Liver (tissue), 9 donors: ENCODE data around the gene APP. TPM values are rescaled to one million over a fixed set of nuclear protein-coding genes. Genes with fewer than 3 reads are reported as not detected.

ENCODE experiments used
- DNase-seq: peaks from one replicate; pipeline ENCODE4 v3.0.0-alpha.2; 2017; ENCODE audit warnings: low spot score
- H3K27ac ChIP-seq, 2 donors: one replicate each; pipeline ENCODE4 v1.7.0; 2013; ENCODE audit warnings: inconsistent platforms in 2 of 2, low read length in 2 of 2, control low read depth in 1 of 2, low read depth in 1 of 2, mild to moderate bottlenecking in 1 of 2
- H3K27me3 ChIP-seq, 4 donors: one replicate each; pipeline versions ENCODE4 v1.6.1 to v1.7.0; 2013; ENCODE audit warnings: low read length in 3 of 4, inconsistent platforms in 1 of 4, mild to moderate bottlenecking in 1 of 4, moderate library complexity in 1 of 4; ENCODE audit not compliant: control insufficient read depth in 4 of 4, insufficient read depth in 4 of 4
- H3K36me3 ChIP-seq, 4 donors: one replicate each; pipeline versions ENCODE4 v1.6.1 to v1.7.0; 2013; ENCODE audit warnings: low read length in 3 of 4, mild to moderate bottlenecking in 3 of 4, low read depth in 1 of 4, moderate library complexity in 1 of 4; ENCODE audit not compliant: control insufficient read depth in 4 of 4, insufficient read depth in 3 of 4
- H3K4me1 ChIP-seq, 4 donors: one replicate each; pipeline versions ENCODE4 v1.6.1 to v1.7.0; 2013; ENCODE audit warnings: low read length in 3 of 4, mild to moderate bottlenecking in 3 of 4, moderate library complexity in 1 of 4; ENCODE audit not compliant: control insufficient read depth in 4 of 4, insufficient read depth in 4 of 4
- H3K4me3 ChIP-seq, 3 donors: one replicate each; pipeline versions ENCODE4 v1.6.1 to v1.7.0; 2013; ENCODE audit warnings: low read length in 3 of 3, control low read depth in 1 of 3, low read depth in 1 of 3, mild to moderate bottlenecking in 1 of 3
- H3K9ac ChIP-seq, 2 donors: one replicate each; pipeline ENCODE4 v1.7.0; 2013; ENCODE audit warnings: low read length in 2 of 2, mild to moderate bottlenecking in 2 of 2, moderate library complexity in 2 of 2, control low read depth in 1 of 2, low read depth in 1 of 2
- H3K9me3 ChIP-seq, 4 donors: one replicate each; pipeline versions ENCODE4 v1.6.1 to v1.7.0; 2013; ENCODE audit warnings: low read length in 3 of 4; ENCODE audit not compliant: control insufficient read depth in 4 of 4
- ATF3 ChIP-seq: IDR thresholded peaks from 2 replicates; pipeline ENCODE4 v1.6.1; 2016; ENCODE audit warnings: antibody characterized with exemption
- CTCF ChIP-seq: fragments of 150-350 bp; IDR thresholded peaks from 2 replicates; pipeline ENCODE4 v1.5.1; 2017; ENCODE audit warnings: improper control_type of control experiment, low read depth, low read length; ENCODE audit not compliant: missing input control
- EGR1 ChIP-seq, 2 donors: IDR thresholded peaks; 2 replicates each; pipeline ENCODE4 v1.6.1; 2016 to 2018; ENCODE audit warnings: antibody characterized with exemption in 2 of 2, low read depth in 2 of 2
- FOXA1 ChIP-seq: IDR thresholded peaks from 2 replicates; pipeline ENCODE4 v1.6.1; 2016; ENCODE audit warnings: antibody characterized with exemption
- FOXA2 ChIP-seq: IDR thresholded peaks from 2 replicates; pipeline ENCODE4 v1.6.1; 2016; ENCODE audit warnings: antibody characterized with exemption
- GABPA ChIP-seq, 2 donors: IDR thresholded peaks in 1 of 2; conservative IDR thresholded peaks in 1 of 2; 2 replicates each; pipeline ENCODE4 v1.6.1; 2016; ENCODE audit warnings: antibody characterized with exemption in 2 of 2, mild to moderate bottlenecking in 1 of 2, moderate library complexity in 1 of 2
- HNF4A ChIP-seq, 2 donors: conservative IDR thresholded peaks; 2 replicates each; pipeline ENCODE4 v1.6.1; 2016; ENCODE audit warnings: antibody characterized with exemption in 2 of 2, mild to moderate bottlenecking in 2 of 2
- HNF4G ChIP-seq: IDR thresholded peaks from 2 replicates; pipeline ENCODE4 v1.6.1; 2016; ENCODE audit warnings: antibody characterized with exemption
- JUND ChIP-seq, 2 donors: IDR thresholded peaks; 2 replicates each; pipeline ENCODE4 v1.6.1; 2016; ENCODE audit warnings: antibody characterized with exemption in 2 of 2
- NR2F2 ChIP-seq: IDR thresholded peaks from 2 replicates; pipeline ENCODE4 v1.6.1; 2016; ENCODE audit warnings: antibody characterized with exemption
- RAD21 ChIP-seq, 2 donors: IDR thresholded peaks; 2 replicates each; pipeline ENCODE4 v1.6.1; 2016; ENCODE audit warnings: antibody characterized with exemption in 2 of 2, mild to moderate bottlenecking in 2 of 2
- RXRA ChIP-seq, 2 donors: IDR thresholded peaks; 2 replicates each; pipeline ENCODE4 v1.6.1; 2017 to 2018; ENCODE audit warnings: antibody characterized with exemption in 2 of 2, mild to moderate bottlenecking in 1 of 2
- SP1 ChIP-seq: IDR thresholded peaks from 2 replicates; pipeline ENCODE4 v1.6.1; 2018; ENCODE audit warnings: antibody characterized with exemption, mild to moderate bottlenecking
- TAF1 ChIP-seq: conservative IDR thresholded peaks from 2 replicates; pipeline ENCODE4 v1.6.1; 2016; ENCODE audit warnings: antibody characterized with exemption, mild to moderate bottlenecking
- YY1 ChIP-seq: IDR thresholded peaks from 2 replicates; pipeline ENCODE4 v1.6.1; 2016; ENCODE audit warnings: antibody characterized with exemption, mild to moderate bottlenecking
- WGBS: extraction: QIAGEN DNeasy Blood & Tissue Kit; methylation state at CpG from one replicate; pipeline ENCODE4 v1.1.7; 2013; 5-methylcytosine and 5-hydroxymethylcytosine counted together
- polyA plus RNA-seq, 2 donors: library from polyadenylated mRNA; stranded (reverse) in 1 of 2; unstranded in 1 of 2; fragments of 200-250 nt in 1 of 2; fragments of >200 nt in 1 of 2; fragmentation: Nextera tagmentation in 1 of 2; extraction: Ambion mirVana in 1 of 2; gene quantifications; one replicate each; pipeline versions ENCODE4 v1.2.1 to v1.2.3, GENCODE V29; 2013 to 2015
- total RNA-seq, 2 donors: library from RNA; depleted of rRNA; stranded (reverse); fragments of >200 nt; gene quantifications; one replicate each; pipeline ENCODE4 v1.2.3, GENCODE V29; 2014
- TF ChIP-seq, protein P1 (sequence below): IDR thresholded peaks from 2 replicates; pipeline ENCODE4 v1.6.1; 2016; ENCODE audit warnings: antibody characterized with exemption, mild to moderate bottlenecking
- TF ChIP-seq, protein P2 (sequence below): IDR thresholded peaks from 2 replicates; pipeline ENCODE4 v1.6.1; 2016; ENCODE audit warnings: antibody characterized with exemption
- TF ChIP-seq, protein P3 (sequence below): IDR thresholded peaks from 2 replicates; pipeline ENCODE4 v1.6.1; 2016; ENCODE audit warnings: antibody characterized with exemption
- donor health status: healthy.
- donor health status: healthy.
- donor health status: healthy.
- donor health status: healthy.
- donor health status: healthy.

Gene APP
- total and polyA plus RNA-seq, 4 donors = 24.9 to 201 (median 111) TPM

- Histone ChIP-seq H3K4me1 (peaks cover 0 to 17% (median 5%) of the 10 kb centered on the region in 4 donors), H3K36me3 (peaks cover 0 to 2% (median 0%) of the 10 kb centered on the region in 4 donors), H3K9ac (no peak overlapping the region), H3K27me3 (no peaks in the 10 kb centered on the region), H3K9me3 (no peaks in the 10 kb centered on the region), H3K27ac (no peak overlapping the region), H3K4me3 (no peak overlapping the region)
- no peak for TF ChIP-seq FOXA1
- TF ChIP-seq, protein P1, sequence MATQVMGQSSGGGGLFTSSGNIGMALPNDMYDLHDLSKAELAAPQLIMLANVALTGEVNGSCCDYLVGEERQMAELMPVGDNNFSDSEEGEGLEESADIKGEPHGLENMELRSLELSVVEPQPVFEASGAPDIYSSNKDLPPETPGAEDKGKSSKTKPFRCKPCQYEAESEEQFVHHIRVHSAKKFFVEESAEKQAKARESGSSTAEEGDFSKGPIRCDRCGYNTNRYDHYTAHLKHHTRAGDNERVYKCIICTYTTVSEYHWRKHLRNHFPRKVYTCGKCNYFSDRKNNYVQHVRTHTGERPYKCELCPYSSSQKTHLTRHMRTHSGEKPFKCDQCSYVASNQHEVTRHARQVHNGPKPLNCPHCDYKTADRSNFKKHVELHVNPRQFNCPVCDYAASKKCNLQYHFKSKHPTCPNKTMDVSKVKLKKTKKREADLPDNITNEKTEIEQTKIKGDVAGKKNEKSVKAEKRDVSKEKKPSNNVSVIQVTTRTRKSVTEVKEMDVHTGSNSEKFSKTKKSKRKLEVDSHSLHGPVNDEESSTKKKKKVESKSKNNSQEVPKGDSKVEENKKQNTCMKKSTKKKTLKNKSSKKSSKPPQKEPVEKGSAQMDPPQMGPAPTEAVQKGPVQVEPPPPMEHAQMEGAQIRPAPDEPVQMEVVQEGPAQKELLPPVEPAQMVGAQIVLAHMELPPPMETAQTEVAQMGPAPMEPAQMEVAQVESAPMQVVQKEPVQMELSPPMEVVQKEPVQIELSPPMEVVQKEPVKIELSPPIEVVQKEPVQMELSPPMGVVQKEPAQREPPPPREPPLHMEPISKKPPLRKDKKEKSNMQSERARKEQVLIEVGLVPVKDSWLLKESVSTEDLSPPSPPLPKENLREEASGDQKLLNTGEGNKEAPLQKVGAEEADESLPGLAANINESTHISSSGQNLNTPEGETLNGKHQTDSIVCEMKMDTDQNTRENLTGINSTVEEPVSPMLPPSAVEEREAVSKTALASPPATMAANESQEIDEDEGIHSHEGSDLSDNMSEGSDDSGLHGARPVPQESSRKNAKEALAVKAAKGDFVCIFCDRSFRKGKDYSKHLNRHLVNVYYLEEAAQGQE = no peak
- no peak for TF ChIP-seq RAD21 (IDR thresholded peaks at IDR 0.05)
- no peak for TF ChIP-seq NR2F2
- TF ChIP-seq RXRA (IDR thresholded peaks at IDR 0.05) = peak in 1 of 2 donors; percentile 11
- TF ChIP-seq HNF4G = no peak
- TF ChIP-seq EGR1 (IDR thresholded peaks at IDR 0.05; ENCODE audit: low read depth in 2 of 2) = no peak
- TF ChIP-seq GABPA (IDR thresholded peaks at IDR 0.05 in 1 of 2, conservative IDR thresholded peaks at IDR 0.05 in 1 of 2) = no peak
- TF ChIP-seq HNF4A (conservative IDR thresholded peaks at IDR 0.05) = peak in 1 of 2 donors; percentile 5
- TF ChIP-seq ATF3 = peak; percentile 89
- TF ChIP-seq, protein P2, sequence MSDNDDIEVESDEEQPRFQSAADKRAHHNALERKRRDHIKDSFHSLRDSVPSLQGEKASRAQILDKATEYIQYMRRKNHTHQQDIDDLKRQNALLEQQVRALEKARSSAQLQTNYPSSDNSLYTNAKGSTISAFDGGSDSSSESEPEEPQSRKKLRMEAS = no peak
- no peak for TF ChIP-seq CTCF
- no peak for TF ChIP-seq TAF1
- TF ChIP-seq, protein P3, sequence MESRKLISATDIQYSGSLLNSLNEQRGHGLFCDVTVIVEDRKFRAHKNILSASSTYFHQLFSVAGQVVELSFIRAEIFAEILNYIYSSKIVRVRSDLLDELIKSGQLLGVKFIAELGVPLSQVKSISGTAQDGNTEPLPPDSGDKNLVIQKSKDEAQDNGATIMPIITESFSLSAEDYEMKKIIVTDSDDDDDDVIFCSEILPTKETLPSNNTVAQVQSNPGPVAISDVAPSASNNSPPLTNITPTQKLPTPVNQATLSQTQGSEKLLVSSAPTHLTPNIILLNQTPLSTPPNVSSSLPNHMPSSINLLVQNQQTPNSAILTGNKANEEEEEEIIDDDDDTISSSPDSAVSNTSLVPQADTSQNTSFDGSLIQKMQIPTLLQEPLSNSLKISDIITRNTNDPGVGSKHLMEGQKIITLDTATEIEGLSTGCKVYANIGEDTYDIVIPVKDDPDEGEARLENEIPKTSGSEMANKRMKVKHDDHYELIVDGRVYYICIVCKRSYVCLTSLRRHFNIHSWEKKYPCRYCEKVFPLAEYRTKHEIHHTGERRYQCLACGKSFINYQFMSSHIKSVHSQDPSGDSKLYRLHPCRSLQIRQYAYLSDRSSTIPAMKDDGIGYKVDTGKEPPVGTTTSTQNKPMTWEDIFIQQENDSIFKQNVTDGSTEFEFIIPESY = no peak
- peak; percentile 7 to 59 for TF ChIP-seq JUND (IDR thresholded peaks at IDR 0.05)
- no peak for TF ChIP-seq YY1
- no peak for TF ChIP-seq SP1
- TF ChIP-seq FOXA2 = no peak
- DNase-seq = no peak
- 75% methylated on average over 6 of the region's 6 CpGs for WGBS
Observed at GRCh38 chr21:26138615-26139257, 31.8 kb downstream of the APP start.
